GM21447 (cell line): ENCODE data around the gene CAPZA1.
"Not testable (repeated sequence)": the region's sequence is repeated elsewhere in the genome, so short reads cannot be mapped to it uniquely, and the experiment has no call there.

ENCODE experiments used
- ATAC-seq: cut with Tn5 transposase; IDR thresholded peaks from one replicate; pipeline ENCODE4 v1.9.1; 2021; ENCODE audit not compliant: unreplicated experiment

The CAPZA1 gene

DNA sequence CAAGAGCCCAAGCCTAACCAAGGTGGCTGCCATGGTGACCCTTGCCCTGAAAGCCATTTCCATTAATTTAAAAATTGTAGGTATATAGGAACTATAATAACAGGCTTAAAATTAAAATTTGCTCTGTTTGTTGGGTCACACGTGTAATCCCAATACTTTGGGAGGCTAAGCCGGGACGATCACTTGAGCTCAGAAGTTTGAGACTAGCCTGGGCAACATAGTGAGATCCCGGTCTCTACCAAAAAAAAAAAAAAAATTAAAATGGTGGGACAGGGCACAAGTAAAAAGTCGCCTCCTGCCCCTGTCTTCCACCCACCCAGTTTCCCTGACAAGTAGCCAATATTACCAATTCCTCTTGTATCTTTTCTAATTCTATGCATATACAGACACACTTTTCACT lies 6.6 kb downstream of the CAPZA1 start:
- ATAC-seq: no peak

DNA sequence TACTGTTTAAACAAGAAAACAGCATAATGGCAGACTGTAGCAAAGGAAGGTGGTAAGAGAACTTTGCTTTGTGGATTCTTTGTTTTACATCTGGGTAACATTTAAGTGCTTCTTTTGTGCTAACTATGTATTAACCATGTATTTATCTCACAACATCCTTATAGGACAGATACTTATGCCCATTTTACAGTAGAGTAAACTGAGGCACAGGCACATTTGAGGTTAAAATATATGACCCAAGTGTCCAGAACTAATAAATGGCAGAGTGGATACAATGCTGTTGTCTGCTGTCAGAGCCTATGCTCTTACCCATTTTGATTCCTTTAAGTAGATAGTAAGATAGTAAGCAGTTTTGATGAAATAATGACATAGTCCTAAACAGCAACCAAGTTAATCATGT lies 7.3 kb downstream of the CAPZA1 start:
- ATAC-seq: no peak

DNA sequence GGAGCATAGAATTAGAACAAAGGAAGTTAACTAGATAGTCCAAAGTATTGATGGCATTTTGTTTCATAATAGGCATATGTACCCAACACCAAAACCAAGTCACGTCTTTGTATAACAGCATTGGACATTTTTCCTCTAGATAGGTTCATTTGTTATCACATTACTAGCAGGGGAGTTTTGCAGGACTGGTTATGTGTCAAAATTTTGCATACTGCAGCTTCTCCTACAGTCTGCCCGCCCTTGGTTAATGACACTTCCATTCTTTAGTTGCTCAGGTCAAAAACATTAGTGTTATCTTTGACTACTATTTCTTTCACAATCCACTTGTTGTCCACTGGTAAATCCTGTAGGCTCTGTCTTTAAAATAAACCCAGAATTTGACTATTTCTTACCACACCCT lies 8.9 kb downstream of the CAPZA1 start:
- no peak for ATAC-seq

DNA sequence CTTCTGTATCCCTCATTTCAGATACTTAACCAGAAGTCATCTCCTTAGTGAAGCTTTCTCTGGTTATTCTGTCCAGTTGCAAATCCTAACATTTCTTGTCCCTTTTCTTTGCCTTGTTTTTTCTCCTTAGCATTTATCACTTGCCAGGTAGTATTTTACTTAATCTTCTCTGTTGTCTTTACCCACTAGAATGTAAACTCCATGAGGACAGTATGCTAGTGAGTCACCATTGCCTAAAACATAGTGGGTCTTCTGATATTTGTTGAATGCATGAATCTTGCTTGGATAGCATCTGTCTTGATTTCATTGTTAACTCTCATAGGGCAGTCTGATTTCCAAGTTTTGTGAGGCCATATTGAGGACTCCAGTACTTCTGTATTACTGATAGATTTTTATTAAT lies 9.6 kb downstream of the CAPZA1 start:
- no peak for ATAC-seq

DNA sequence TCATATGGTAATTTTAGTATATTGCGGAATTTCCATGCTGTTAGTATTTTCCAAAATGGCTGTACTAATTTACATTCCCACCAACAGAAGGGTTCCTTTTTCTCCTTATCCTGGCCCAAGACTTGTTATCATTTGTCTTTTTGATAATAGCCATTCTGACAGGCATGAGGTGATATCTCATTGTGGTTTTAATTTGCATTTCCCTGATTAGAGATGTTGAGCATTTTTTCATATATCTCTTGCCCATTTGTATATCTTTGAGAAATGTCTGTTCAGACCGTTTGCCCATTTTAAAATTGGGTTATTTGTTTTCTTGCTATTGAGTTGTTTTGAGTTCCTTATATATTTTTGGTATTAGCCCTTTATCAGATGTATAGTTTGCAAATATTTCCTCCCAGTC lies 14.0 kb downstream of the CAPZA1 start:
- no peak for ATAC-seq

DNA sequence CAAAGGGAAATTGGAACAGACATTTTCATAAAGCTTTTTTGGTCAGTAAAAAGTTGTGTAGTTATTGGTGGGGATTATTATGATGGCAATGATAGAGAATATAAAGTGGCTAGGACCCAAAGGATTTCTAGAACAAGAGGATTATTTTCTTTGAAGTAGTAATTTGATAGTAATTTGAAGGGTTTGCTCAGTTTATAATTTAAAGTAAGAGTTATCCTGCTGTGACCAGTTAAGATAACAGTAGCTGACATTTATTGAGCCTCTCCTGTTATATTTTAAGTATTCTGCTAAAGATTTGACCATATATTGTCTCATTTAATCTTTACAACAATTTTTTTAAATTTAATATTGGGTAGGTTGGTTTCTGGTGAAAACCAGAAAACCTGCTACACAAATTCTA lies 14.7 kb downstream of the CAPZA1 start:
- no peak for ATAC-seq

DNA sequence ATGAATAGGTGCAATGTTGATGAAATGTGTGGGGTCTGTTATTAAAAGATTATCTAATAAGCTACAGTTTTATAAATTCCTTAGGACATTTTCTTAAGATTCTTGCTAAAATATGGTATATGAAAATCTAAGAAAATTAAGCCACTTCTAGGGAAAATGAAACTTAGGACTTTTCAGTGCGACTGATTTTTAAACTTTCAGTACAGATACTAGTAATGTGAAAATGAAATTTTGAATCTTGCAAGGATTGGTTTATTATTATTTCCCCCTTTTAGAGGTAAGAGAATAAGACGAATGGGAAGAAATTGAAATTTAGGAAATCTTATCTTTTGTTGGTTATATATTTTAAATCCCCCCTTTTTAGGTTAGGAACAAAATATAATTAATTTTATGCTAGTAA lies 16.4 kb downstream of the CAPZA1 start:
- ATAC-seq: no peak

DNA sequence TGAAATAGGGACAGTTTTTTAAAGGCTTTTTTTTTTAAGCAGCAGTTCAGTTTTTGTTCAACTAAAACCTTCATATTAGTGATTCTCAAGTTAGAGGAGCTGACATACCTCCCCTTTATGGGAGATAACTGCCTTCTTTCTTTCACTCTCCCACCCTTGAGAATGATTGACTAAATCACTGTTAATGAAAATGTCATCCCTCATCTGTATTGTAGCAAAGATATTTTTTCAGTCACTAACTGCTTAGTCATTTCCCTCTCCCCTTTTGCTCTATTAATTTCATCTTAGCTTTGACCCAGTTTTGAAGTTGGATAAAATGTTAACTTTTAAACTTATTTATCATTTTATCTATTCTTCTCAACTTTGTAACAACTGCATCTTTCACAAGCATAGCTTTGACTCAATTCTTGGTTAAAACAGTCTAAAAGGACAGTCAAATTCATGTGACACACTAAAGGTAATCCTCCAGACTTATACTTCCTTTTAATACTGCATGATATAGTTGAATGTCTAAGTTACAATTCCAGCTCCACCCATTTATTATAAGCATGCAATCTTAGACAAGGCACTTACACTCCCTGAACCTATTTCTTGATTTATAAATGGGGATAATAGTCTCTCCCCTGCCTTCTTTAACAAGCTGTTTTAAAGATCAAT lies 17.1 kb downstream of the CAPZA1 start:
- ATAC-seq: peak; percentile 52

DNA sequence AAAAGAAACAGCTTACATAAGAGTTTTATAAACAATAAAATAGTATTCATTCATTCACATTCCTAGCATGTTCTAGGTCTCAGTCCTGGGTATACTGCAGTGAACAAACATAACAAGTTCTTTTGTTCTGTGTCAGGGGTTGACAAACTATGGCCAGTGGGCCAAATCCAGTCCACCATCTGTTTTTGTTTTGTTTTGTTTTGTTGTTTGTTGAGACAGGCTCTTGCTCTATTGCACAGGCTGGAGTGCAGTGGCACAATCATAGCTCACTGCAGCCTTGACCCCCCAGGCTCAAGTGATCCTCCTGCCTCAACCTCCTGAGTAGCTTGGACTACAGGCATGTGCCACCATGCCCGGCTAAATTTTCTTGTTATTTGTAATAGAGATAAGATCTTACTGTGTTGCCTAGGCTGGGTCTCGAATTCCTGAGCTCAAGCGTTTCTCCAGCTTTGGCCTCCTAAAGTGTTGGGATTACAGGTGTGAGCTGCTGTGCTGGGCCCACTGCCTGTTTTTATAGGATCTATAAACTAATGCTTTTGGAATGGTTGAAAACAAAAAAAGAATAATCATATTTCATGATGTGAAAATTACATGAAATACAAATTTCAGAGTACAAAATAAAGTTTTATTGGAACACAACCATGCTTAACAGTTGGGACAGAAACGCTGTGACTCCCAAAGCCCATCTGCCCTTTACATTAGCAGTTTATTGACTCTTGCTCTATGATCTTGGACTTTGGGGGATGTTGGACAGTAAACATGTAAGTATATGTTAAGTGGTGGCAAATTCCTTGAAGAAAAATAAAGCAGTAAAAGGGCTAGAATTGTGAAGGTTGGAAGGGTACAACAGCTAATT lies 17.9 kb downstream of the CAPZA1 start:
- ATAC-seq: no peak

DNA sequence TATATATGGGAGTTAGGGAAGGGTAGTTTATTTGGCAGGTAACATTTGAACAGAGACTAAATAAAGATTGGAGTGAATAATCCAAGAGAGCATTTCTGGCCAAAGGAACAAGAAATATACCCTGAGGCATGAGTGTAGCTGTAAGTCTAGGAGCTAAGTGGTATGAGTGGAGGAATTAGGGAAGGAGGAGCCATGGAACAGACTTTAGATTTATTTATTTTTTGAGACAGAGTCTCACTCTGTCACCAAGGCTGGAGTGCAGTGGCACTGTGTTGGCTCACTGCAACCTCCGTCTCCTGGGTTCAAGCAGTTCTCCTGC lies 18.4 kb downstream of the CAPZA1 start:
- ATAC-seq: no peak

DNA sequence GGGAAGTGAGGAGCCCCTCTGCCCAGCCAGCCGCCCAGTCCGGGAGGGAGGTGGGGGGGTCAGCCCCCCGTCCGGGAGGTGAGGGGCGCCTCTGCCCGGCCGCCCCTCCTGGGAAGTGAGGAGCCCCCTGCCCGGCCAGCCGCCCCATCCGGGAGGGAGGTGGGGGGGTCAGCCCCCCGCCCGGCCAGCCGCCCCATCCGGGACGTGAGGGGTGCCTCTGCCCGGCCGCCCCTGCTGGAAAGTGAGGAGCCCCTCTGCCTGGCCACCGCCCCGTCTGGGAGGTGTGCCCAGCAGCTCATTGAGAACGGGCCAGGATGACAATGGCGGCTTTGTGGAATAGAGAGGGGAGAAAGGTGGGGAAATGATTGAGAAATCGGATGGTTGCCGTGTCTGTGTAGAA lies 20.8 kb downstream of the CAPZA1 start:
- not testable (repeated sequence) for ATAC-seq

DNA sequence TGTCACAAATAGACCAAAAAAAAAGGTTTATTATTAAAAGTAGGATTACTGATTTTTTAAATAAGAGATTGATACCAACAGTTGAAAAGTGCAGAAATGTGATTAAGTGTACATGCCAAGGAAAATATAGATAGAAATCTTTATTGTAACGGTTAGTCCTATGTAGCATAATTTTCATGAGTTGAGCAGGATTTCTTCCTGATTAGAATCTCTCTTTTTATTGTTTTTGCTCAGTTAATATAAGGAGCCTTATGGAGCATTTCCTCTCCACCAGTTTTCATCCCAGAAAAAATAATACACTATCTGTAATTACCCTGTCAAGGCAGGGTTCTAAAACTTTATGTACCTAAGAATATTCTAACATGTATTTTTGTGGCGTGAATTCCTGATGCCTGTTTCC lies 23.4 kb downstream of the CAPZA1 start:
- ATAC-seq: no peak

DNA sequence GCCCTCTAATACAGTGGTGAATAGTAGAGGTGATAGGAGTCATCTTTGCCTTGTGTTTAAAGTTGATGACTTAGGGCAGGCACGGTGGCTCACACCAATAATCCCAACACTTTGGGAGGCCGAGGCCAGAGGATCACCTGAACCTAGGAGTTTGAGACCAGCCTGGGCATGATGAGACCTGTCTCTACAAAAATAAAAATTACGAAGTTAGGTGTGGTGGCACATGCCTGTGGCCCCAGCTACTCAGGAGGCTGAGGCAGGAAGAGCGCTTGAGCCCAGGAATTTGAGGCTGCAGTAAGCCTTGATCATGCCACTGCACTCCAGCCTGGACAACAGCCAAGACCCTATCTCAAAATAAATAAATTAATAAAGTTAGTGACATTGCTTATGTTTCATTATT lies 26.6 kb downstream of the CAPZA1 start:
- ATAC-seq: no peak

DNA sequence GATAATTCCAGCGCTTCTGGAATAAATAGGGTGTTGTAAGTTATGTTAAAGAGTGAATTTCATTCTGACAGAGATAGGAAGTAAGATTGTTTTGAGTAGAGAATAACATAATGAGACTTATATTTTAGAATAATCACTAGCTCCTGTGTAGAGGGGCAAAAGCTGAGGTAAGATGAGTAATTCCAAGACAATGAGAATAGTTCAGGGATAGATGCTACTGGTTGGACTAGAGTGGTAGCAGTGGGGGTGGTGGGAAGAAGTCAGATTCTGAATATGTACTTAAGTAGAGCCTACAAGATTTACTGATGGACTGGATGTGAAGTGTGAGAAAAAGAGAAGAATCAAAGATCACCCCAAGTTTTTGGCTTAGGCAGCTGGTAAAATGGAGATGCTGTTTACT lies 31.6 kb downstream of the CAPZA1 start:
- ATAC-seq: no peak

DNA sequence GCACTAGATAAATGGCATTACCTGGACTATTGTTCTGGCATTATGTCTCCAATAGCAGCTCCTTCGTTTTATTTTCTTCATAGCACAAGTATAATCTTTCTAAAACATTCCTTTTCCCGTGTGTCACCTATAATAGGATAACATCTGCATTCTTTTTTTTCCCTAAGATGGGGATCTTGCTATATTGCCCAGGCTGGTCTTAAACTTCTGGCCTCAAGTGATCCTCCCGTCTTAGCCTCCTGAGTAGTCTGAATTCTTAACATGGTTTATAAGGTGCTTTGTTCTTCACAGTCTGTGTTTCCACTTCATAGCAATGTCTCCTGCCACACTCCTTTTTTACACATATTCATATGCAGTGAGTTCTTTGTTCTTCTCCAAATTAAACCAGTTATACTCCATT lies 46.2 kb downstream of the CAPZA1 start:
- ATAC-seq: no peak

DNA sequence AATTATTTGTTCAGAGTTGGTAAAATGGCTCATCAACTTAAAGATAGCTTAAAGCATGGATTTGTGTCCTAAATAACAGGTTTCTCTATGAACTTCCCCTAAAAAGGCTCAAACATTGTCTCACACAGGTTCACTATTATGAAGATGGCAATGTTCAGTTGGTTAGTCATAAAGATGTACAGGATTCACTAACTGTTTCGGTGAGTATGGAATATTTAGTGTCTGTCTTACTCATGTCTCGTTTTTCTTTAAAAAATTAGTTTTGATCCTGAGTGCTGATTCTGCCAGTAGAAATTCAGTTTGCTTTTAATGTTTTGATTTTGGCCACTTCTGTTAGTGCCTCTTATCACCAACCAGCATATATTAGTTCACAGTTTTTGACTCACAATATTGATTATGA lies 47.3 kb downstream of the CAPZA1 start:
- ATAC-seq: no peak

DNA sequence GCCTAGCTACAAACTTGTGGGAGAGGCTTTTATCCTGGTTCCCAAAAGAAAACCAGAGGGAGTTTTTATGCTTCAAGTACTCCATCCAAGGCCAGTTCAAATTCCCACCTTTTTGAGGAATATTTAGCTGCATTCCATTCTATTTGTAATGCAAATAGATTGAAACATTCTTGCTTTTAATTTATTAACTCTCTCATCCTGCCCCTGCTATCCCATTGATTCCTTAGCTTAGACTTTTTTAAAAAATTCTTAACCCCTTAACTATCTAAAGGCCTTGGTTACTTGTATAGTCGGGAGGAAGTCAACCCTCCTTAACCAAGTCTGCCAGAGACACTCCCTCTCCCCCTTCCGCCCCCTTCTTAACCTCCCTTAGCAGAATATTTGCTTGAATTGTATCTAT lies 52.4 kb downstream of the CAPZA1 start:
- no peak for ATAC-seq

DNA sequence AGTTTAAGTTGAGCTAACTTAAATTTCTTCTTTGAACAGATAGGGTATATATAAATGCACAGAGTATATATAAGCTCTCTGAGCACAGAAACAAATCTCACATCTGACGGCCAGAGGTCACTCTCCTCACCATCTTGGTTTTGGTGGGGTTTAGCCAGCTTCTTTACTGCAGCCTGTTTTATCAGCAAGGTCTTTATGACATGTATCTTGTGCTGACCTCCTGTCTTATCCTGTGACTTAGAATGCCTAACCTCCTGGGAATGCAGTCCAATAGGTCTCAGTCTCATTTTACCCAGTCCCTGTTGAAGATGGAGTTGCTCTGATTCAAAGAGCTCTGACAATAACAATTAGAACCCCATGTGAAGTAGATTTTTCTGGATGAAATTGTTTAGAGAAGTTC lies 53.2 kb downstream of the CAPZA1 start:
- no peak for ATAC-seq

DNA sequence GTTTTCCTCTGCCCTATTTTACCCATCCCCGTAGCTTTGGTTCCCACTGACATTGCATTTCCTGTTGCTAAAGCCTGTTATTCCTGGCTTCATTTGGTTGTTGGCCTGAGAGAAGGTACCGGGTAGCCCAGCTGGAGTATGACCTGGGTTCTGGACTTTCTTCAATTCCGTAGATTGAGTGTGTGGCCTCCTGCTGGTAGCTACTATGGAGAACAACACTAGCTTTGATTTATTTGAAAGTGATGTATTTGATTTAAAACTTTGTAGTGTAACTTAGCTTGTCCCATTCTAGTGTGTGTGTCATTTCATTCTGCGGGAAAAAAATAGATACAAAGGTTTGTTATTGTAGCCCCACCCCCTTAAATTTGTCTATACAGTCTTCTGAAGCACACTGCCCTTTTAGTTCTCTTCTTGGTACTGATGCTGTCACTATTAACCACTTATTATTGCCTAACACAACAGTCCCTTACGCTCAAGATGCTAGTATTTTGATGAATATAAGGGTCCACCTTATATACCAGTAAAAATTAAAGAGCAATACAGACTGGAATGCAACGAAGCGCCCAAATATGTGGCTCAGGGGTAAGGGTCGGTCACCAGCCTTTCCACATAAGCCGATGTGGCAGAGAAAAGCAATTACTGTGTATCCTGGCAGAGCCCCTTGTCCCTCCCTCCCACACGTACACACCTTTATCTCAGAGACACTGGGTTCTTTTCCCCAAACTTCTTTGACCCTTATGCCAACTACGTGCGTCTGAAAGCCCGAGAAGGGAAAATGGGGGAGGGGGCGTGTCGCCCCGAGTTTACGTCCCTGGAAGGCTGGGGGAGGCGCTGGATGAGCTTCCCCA lies 54.2 kb downstream of the CAPZA1 start:
- ATAC-seq: peak; percentile 7

DNA sequence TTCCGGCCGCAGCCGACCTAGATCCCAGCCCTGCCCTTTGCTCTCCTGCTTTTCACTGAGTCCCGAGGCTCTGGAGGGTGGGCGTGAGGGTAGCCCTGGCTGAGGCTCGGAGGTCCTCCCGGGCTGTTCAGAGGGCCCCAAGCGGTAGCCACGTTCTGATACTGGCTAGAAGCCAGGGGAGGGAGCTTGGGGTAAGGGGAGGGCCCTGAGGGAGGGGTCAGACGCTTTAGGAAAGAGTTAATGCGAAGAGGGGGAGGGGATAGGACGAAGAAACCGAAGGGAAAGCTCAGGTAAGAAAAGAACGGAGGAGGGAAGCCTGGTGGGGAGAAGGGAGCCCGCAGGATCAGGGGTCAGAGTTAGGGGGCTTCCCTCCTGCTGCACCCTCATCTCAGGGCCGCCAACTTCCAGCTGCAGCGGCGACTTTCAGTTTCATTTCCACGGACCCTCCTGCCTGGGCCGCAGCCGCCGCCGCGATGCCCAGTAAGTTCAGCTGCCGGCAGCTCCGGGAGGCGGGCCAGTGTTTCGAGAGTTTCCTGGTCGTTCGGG lies 54.9 kb downstream of the CAPZA1 start, which contains the start of gene MOV10:
MOV10 (plus strand) TSS at position 220 of the 546 bp plus-strand sequence; CDS start at position 474, 254 bp downstream.
- peak; percentile 55 for ATAC-seq

DNA sequence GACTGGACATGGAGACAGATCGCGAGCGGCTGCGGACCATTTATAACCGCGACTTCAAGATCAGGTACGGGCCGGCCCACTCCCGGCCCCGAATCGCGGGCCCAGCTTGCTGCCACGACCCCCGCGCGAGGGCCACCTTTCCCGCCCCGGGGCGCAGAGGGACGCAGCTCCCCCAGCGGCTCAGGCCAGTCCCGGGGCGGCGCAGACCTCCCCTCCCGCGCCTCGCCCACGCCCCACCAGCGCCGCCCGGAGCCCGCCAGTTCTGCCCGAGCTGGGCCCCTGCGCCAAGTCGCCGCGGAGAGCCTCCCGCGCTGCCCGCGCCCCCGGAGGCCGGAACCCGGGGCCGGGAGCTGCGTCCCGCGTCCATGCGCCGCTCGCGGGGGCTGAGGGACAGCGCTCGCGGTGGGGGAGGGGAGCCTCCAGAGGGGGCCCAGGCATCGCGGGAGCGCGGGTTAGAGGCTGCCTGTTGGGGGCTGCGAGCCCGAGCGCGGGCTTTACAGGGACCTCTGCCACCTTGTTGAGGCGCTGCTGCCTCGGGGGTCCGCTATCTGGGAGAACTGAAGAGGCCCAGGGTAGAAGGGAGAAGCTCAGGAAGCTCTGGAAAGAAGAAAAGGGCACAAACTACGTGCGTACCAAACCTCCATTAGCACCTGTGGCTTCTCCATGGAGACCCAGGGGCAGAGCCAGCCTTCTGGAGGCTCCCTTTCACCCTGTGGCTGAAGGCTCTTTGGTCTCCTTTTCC lies 55.5 kb downstream of the CAPZA1 start:
- ATAC-seq: peak; percentile 37
